Testis (tissue), 2 donors: ENCODE results near the gene RBMXL3.

Experiments
- POLR2A ChIP-seq: fragments of 450-650 bp; IDR thresholded peaks from one replicate; pipeline ENCODE4 v1.6.1; 2017; ENCODE audit warnings: antibody characterized with exemption, mild to moderate bottlenecking, moderate library complexity
- TF ChIP-seq, protein P1 (sequence below), 3 experiments: fragments of 450-650 bp in 2 of 3; fragments of 200-600 bp in 1 of 3; sonication (generic) in 1 of 3; IDR thresholded peaks; one replicate each; pipeline ENCODE4 v1.5.1; 2016 to 2019; ENCODE audit warnings: antibody characterized with exemption in 3 of 3, mild to moderate bottlenecking in 2 of 3, moderate library complexity in 1 of 3

DNA sequence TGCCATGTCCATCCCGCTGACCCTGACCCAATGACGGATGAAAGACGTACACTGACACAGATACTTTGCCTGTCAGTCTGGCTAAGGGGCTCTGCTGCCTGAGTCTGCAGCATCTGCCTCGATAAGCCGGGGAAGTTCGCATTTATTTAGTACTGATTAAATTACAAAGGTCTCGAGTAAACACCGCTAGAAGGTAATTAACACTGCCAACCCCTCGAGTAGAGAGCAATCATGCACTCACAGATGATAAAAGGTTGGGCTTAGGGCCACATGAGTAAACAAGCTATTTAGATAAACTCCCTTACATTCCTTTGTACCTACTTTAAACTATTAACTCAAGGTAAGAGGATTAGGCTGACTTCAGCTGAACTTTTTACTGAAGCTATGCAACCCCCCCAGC, 16.0 kb upstream of the RBMXL3 start:
- TF ChIP-seq, protein P1, sequence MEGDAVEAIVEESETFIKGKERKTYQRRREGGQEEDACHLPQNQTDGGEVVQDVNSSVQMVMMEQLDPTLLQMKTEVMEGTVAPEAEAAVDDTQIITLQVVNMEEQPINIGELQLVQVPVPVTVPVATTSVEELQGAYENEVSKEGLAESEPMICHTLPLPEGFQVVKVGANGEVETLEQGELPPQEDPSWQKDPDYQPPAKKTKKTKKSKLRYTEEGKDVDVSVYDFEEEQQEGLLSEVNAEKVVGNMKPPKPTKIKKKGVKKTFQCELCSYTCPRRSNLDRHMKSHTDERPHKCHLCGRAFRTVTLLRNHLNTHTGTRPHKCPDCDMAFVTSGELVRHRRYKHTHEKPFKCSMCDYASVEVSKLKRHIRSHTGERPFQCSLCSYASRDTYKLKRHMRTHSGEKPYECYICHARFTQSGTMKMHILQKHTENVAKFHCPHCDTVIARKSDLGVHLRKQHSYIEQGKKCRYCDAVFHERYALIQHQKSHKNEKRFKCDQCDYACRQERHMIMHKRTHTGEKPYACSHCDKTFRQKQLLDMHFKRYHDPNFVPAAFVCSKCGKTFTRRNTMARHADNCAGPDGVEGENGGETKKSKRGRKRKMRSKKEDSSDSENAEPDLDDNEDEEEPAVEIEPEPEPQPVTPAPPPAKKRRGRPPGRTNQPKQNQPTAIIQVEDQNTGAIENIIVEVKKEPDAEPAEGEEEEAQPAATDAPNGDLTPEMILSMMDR (IDR thresholded peaks at IDR 0.05), result no peak
- no peak for TF ChIP-seq POLR2A
